Measurements from ENCODE around the gene CDK1. TPM values are rescaled to one million over a fixed set of nuclear protein-coding genes. Genes with fewer than 3 reads are reported as not detected.

Gene CDK1
- total and polyA plus RNA-seq, 2 donors (not counting 1 experiment from before 2014, with no cell fraction given): 0.54 to 0.71 TPM

GRCh38 chr10:60820093-60820754 lies 41.9 kb downstream of the CDK1 start:
- H2AFZ ChIP-seq (ENCODE audit: insufficient read depth, low read depth, low read length, poor library complexity, severe bottlenecking): peak overlapping the region; percentile 23
- H3K27me3 ChIP-seq (replicated peaks in 1 of 4; ENCODE audit: control extremely low read depth in 1 of 4, control insufficient read depth in 3 of 4, insufficient read depth in 4 of 4, low read length in 3 of 4): no peaks in the 10 kb centered on the region

GRCh38 chr10:60821656-60822055 lies 43.4 kb downstream of the CDK1 start:
- H3K27ac Mint-ChIP-seq: no peak overlapping the region
- no peak for DNase-seq
- Histone ChIP-seq H3K27ac (ENCODE audit: low read length in 2 of 2) (no peak overlapping the region), H3K4me1 (ENCODE audit: control insufficient read depth in 2 of 2, insufficient read depth in 2 of 2, low read length in 2 of 2) (peaks cover 0 to 1% of the 10 kb centered on the region in 2 donors), H3K9me3 (ENCODE audit: control extremely low read depth in 1 of 3, control insufficient read depth in 2 of 3, insufficient read depth in 1 of 3, low read length in 2 of 3) (no peaks in the 10 kb centered on the region), H3K9ac (ENCODE audit: low read length) (no peak overlapping the region), H2AFZ (ENCODE audit: insufficient read depth, low read depth, low read length, poor library complexity, severe bottlenecking) (no peak overlapping the region), H3K4me3 (ENCODE audit: control extremely low read depth in 1 of 5, extremely low read depth in 1 of 5, insufficient read depth in 1 of 5, low read depth in 2 of 5, low read length in 4 of 5) (no peak overlapping the region), H3K79me2 (ENCODE audit: control insufficient read depth, insufficient read depth, low read length) (no peaks in the 10 kb centered on the region), H4K20me1 (ENCODE audit: control insufficient read depth, insufficient read depth, low read length, poor library complexity, severe bottlenecking) (no peaks in the 10 kb centered on the region), H3K27me3 (replicated peaks in 1 of 4; ENCODE audit: control extremely low read depth in 1 of 4, control insufficient read depth in 3 of 4, insufficient read depth in 4 of 4, low read length in 3 of 4) (no peaks in the 10 kb centered on the region), H3K4me2 (replicated peaks; ENCODE audit: low read depth, low read length, poor library complexity, severe bottlenecking) (no peak overlapping the region), H3K36me3 (replicated peaks in 1 of 2; ENCODE audit: control extremely low read depth in 1 of 2, control insufficient read depth in 1 of 2, extremely low read depth in 1 of 2, insufficient read depth in 2 of 2, low read length in 1 of 2) (no peaks in the 10 kb centered on the region)
- WGBS (ENCODE audit: insufficient coverage): no CpG with 5 or more reads among the region's 2 CpGs
- TF ChIP-seq EZH2 (IDR thresholded peaks at IDR 0.05; ENCODE audit: borderline replicate concordance, insufficient read depth, low read depth, low read length, poor library complexity, severe bottlenecking): no peak
- TF ChIP-seq, protein P1, sequence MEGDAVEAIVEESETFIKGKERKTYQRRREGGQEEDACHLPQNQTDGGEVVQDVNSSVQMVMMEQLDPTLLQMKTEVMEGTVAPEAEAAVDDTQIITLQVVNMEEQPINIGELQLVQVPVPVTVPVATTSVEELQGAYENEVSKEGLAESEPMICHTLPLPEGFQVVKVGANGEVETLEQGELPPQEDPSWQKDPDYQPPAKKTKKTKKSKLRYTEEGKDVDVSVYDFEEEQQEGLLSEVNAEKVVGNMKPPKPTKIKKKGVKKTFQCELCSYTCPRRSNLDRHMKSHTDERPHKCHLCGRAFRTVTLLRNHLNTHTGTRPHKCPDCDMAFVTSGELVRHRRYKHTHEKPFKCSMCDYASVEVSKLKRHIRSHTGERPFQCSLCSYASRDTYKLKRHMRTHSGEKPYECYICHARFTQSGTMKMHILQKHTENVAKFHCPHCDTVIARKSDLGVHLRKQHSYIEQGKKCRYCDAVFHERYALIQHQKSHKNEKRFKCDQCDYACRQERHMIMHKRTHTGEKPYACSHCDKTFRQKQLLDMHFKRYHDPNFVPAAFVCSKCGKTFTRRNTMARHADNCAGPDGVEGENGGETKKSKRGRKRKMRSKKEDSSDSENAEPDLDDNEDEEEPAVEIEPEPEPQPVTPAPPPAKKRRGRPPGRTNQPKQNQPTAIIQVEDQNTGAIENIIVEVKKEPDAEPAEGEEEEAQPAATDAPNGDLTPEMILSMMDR (IDR thresholded peaks at IDR 0.05): no peak
- H3K4me1 Mint-ChIP-seq: peaks cover 5% of the 10 kb centered on the region
- H3K4me3 Mint-ChIP-seq: no peak overlapping the region
- ChIA-PET CTCF (interaction anchor here (1.5 kb wide), 1 partner anchor 143 kb away, joined by 4 read pairs; no protein-coding TSS in a partner anchor), POLR2A (no interaction called here)
- no peaks in the 10 kb centered on the region for H3K9me3 Mint-ChIP-seq (ENCODE audit: insufficient read depth)
- H3K27me3 Mint-ChIP-seq: peaks cover 10% of the 10 kb centered on the region
- intact Hi-C loops (cut with micrococcal nuclease): no loop called here
- ATAC-seq (ENCODE audit: low read depth): no peak

More at GRCh38 chr10:60820093-60820754, 41.9 kb downstream of the CDK1 start:
- H3K79me2 ChIP-seq (ENCODE audit: control insufficient read depth, insufficient read depth, low read length): no peaks in the 10 kb centered on the region
- 78% methylated on average over 4 of the region's 6 CpGs for WGBS (ENCODE audit: insufficient coverage)
- no peaks in the 10 kb centered on the region for H3K36me3 ChIP-seq (replicated peaks in 1 of 2; ENCODE audit: control extremely low read depth in 1 of 2, control insufficient read depth in 1 of 2, extremely low read depth in 1 of 2, insufficient read depth in 2 of 2, low read length in 1 of 2)
- no peak overlapping the region for H3K4me2 ChIP-seq (replicated peaks; ENCODE audit: low read depth, low read length, poor library complexity, severe bottlenecking)
- ChIA-PET POLR2A (no interaction called here), CTCF (interaction anchor here (0.6 to 3.1 kb wide), 10 partner anchors 10 to 931 kb away, joined by 3 to 23 read pairs (median 3); no protein-coding TSS in a partner anchor)
- ATAC-seq (ENCODE audit: low read depth) (no peak), DNase-seq (no peak)
- peaks cover 7% of the 10 kb centered on the region for H3K4me1 Mint-ChIP-seq
- no peaks in the 10 kb centered on the region for H3K9me3 ChIP-seq (ENCODE audit: control extremely low read depth in 1 of 3, control insufficient read depth in 2 of 3, insufficient read depth in 1 of 3, low read length in 2 of 3)
- H3K27ac ChIP-seq (ENCODE audit: low read length in 2 of 2): no peak overlapping the region
- no peak overlapping the region for H3K4me3 Mint-ChIP-seq
- H3K27me3 Mint-ChIP-seq: peaks cover 4% of the 10 kb centered on the region
- H3K27ac Mint-ChIP-seq: no peak overlapping the region
- TF ChIP-seq, protein P1 (IDR thresholded peaks at IDR 0.05): no peak
- TF ChIP-seq EZH2 (IDR thresholded peaks at IDR 0.05; ENCODE audit: borderline replicate concordance, insufficient read depth, low read depth, low read length, poor library complexity, severe bottlenecking): no peak
- no peak overlapping the region for H3K4me3 ChIP-seq (ENCODE audit: control extremely low read depth in 1 of 5, extremely low read depth in 1 of 5, insufficient read depth in 1 of 5, low read depth in 2 of 5, low read length in 4 of 5)
- intact Hi-C loops (cut with micrococcal nuclease): no loop called here
- H4K20me1 ChIP-seq (ENCODE audit: control insufficient read depth, insufficient read depth, low read length, poor library complexity, severe bottlenecking): no peaks in the 10 kb centered on the region
- H3K4me1 ChIP-seq (ENCODE audit: control insufficient read depth in 2 of 2, insufficient read depth in 2 of 2, low read length in 2 of 2): peaks cover 0 to 3% of the 10 kb centered on the region in 2 donors
- H3K9me3 Mint-ChIP-seq (ENCODE audit: insufficient read depth): no peaks in the 10 kb centered on the region
- H3K9ac ChIP-seq (ENCODE audit: low read length): no peak overlapping the region

Measured in B cell (primary cell).